Natural killer cell treated with Interleukin-12 subunit alpha and Interleukin-12 subunit beta and Interleukin-15 and Interleukin-18, amount 100 ng/mL, for 72 hours (primary cell): Measurements from ENCODE around the gene ITGA8. TPM values are rescaled to one million over a fixed set of nuclear protein-coding genes. Genes with fewer than 3 reads are reported as not detected.
"Not testable (repeated sequence)": the region's sequence is repeated elsewhere in the genome, so short reads cannot be mapped to it uniquely, and the experiment has no call there.

ENCODE experiments used
- ATAC-seq, 2 donors: fragments of 150-1000 bp; cut with Tn5 transposase in 1 of 2; sonication (Bioruptor Pico), chemical (Tn5 transposase) in 1 of 2; 2 replicates each; pipeline ENCODE4 v1.10.0; 2021
- DNase-seq: peaks from one replicate; pipeline ENCODE4 v3.0.0; 2022; ENCODE audit warnings: low spot score
- H3K27ac Mint-ChIP-seq, 2 donors: 1 replicate in 1 of 2; 2 replicates in 1 of 2; pipeline ENCODE4 v1.8.0; 2022; ENCODE audit warnings: mixed read lengths in 2 of 2, mild to moderate bottlenecking in 1 of 2, moderate library complexity in 1 of 2
- H3K27me3 Mint-ChIP-seq, 2 donors: 1 replicate in 1 of 2; 2 replicates in 1 of 2; pipeline ENCODE4 v1.8.0; 2022; ENCODE audit warnings: mixed read lengths in 2 of 2
- H3K36me3 Mint-ChIP-seq: one replicate; pipeline ENCODE4 v1.8.0; 2022; ENCODE audit warnings: mixed read lengths
- H3K4me1 Mint-ChIP-seq, 2 donors: 1 replicate in 1 of 2; 2 replicates in 1 of 2; pipeline ENCODE4 v1.8.0; 2022; ENCODE audit warnings: low read depth in 2 of 2, mixed read lengths in 2 of 2, mild to moderate bottlenecking in 1 of 2
- H3K4me3 Mint-ChIP-seq: one replicate; pipeline ENCODE4 v1.8.0; 2022; ENCODE audit warnings: mixed read lengths
- H3K9me3 Mint-ChIP-seq: 2 replicates; pipeline ENCODE4 v1.8.0; 2022; ENCODE audit warnings: mixed read lengths
- total RNA-seq, 2 donors: library from RNA; stranded (reverse); gene quantifications; one replicate each; pipeline ENCODE4 v1.2.3, GENCODE V29; 2022

ITGA8 gene
- total RNA-seq: not detected

DNA sequence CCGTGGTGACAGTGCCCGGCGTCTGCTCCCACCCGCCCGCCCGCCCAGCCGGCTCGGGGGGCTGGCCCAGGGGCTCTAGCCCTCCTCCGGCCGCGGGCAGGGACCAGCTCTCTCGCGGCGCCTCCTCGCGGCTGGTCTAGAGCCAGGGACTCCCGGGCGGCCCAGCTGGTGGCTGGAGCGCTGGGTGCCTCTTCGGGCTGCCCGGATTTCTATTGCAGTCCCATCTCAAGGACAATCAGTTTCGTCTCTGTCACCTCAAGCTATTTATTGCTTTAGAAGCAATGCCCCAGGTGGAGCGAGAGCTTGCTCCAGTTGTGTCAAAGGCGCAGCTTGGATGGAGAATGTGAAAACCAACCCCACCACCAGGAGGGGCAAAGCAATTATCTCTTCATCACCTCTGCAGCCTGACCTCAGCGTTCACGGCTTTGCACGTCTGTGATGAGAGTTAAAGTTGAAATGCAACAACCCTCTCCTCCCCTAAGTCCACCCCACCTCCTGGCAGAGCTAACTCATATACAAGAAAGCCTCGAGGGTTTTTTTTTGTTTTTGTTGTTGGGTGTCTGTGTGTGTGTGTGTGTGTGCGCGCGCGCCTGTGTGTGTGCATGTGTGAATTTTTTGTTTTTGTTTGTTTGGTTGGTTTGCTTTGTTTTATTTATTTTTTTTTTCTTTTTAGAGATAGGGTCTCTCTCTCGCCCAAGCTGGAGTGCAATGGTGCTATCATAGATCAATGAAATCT, at the start of gene ITGA8:
Gene ITGA8, minus strand, starts transcription at position 24 of the 736 bp plus-strand sequence. CDS start 151 bp downstream, outside the sequence.
- Mint-ChIP-seq H3K4me3 (no peak within 1 kb of the TSS), H3K27ac (no peak within 1 kb of the TSS), H3K9me3 (no peaks in the 10 kb centered on the region), H3K27me3 (peaks cover 27 to 33% of the 10 kb centered on the region in 2 donors), H3K36me3 (no peaks in the 10 kb centered on the region), H3K4me1 (no peaks in the 10 kb centered on the region)
- no peak for ATAC-seq
- DNase-seq: no peak

DNA sequence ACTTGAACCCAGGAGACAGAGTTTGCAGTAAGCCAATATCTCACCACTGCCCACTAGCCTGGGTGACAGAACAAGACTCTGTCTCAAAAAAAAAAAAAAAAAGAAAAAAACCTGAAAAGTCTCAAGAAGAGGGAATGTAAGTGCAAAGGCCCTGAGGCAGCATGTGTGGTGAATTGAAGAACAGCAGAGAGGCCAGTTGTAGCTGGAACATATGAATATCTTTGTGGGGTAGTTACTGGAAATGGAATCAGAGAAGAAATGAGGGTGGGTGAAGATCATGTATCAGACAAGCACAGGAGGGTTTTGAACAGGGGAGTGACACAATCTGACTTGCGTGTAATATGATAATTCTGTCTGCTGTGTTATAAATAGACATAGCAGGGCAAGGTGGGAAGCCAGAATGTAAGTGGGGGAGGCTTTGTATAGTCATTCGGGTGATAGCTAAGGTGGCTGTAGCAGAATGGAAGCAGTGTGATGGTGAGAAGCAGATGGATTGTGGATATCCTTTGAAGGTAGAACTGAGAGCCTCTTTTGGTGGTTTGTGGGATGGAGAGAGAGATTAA, 45.3 kb upstream of the ITGA8 start:
- DNase-seq: no peak
- peaks cover 0 to 2% of the 10 kb centered on the region in 2 donors for H3K27me3 Mint-ChIP-seq
- ATAC-seq: no peak
- H3K36me3 Mint-ChIP-seq: peaks cover 9% of the 10 kb centered on the region
- peaks cover 8% of the 10 kb centered on the region for H3K9me3 Mint-ChIP-seq
- no peak overlapping the region for H3K27ac Mint-ChIP-seq
- no peak overlapping the region for H3K4me3 Mint-ChIP-seq
- H3K4me1 Mint-ChIP-seq: peaks cover 6 to 10% of the 10 kb centered on the region in 2 donors

DNA sequence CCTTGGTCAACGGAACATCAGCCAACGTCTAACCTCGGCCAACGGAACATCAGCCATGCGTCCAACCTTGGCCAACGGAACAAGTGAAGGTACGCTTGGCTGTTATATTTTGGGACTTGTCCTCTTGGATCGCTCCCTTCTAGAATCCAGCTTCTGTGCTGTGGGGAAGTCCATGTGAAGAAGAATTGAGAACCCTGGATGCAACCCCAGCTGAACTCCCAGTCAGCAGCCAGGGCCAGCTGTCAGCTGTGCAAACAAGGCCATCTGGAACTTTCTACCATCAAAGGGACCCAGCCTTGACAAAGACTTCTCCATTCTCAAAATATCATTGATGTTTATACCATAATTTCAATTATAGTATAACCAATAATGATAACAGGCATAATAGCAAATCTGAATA, 43.3 kb upstream of the ITGA8 start:
- ATAC-seq: no peak
- DNase-seq: no peak
- H3K27ac Mint-ChIP-seq: no peak overlapping the region
- peaks cover 4% of the 10 kb centered on the region for H3K36me3 Mint-ChIP-seq
- H3K4me1 Mint-ChIP-seq: no peaks in the 10 kb centered on the region
- peaks cover 5 to 14% of the 10 kb centered on the region in 2 donors for H3K27me3 Mint-ChIP-seq
- no peak overlapping the region for H3K4me3 Mint-ChIP-seq
- peaks cover 8% of the 10 kb centered on the region for H3K9me3 Mint-ChIP-seq

DNA sequence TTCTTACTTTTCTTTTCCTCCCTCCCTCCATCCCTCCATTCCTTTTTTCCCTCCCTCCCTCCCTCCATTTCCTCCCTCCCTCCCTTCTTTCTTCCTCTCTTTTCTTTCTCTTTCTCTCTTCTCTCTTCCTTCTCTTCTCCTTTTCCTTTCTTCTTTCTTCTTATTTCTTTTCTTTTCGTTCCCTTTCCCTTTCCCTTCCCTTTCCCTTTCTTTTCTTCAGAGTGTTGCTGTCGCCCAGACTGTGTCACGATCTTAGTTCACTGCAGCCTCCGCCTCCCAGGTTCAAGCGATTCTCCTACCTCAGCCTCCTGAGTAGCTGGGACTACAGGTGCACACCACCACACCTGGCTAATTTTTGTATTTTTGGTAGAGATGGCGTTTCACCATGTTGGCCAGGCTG, 42.5 kb upstream of the ITGA8 start:
- not testable (repeated sequence) for ATAC-seq, H3K4me3 Mint-ChIP-seq, H3K36me3 Mint-ChIP-seq, H3K9me3 Mint-ChIP-seq, DNase-seq, H3K27ac Mint-ChIP-seq, H3K4me1 Mint-ChIP-seq
- peaks cover 5 to 14% of the 10 kb centered on the region in 2 donors for H3K27me3 Mint-ChIP-seq

DNA sequence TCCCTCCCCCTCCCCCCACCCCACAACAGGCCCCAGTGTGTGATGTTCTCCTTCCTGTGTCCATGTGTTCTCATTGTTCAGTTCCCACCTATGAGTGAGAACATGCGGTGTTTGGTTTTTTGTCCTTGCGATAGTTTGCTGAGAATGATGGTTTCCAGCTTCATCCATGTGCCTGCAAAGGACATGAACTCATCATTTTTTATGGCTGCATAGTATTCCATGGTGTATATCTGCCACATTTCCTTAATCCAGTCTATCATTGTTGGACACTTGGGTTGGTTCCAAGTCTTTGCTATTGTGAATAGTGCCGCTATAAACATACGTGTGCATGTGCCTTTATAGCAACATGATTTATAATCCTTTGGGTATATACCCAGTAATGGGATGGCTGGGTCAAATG, 41.5 kb upstream of the ITGA8 start:
- not testable (repeated sequence) for H3K27ac Mint-ChIP-seq, H3K4me1 Mint-ChIP-seq, H3K36me3 Mint-ChIP-seq, ATAC-seq, H3K4me3 Mint-ChIP-seq, DNase-seq, H3K9me3 Mint-ChIP-seq
- peaks cover 12 to 22% of the 10 kb centered on the region in 2 donors for H3K27me3 Mint-ChIP-seq

DNA sequence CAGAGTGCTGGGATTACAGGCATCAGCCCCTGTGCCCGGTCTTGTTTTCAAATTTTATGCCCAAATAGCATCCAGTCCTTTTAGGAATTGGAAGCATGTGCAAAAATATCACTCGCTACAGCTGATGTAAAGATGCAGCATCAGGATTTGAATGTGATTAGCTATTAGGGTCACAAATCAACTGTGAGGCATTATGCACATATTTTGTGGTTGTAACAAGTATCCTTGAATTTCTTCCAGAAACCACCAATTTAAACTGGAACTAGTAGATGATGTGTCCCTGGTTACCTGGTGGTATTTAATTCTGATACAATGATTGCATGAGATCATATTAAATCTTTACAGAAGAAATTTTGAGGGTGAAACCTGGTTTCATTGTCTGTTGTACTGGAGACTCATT, 41.0 kb upstream of the ITGA8 start:
- no peak overlapping the region for H3K4me3 Mint-ChIP-seq
- no peak for ATAC-seq
- H3K27me3 Mint-ChIP-seq: peaks cover 13 to 27% of the 10 kb centered on the region in 2 donors
- no peak for DNase-seq
- no peak overlapping the region for H3K27ac Mint-ChIP-seq
- no peaks in the 10 kb centered on the region for H3K4me1 Mint-ChIP-seq
- peaks cover 8% of the 10 kb centered on the region for H3K9me3 Mint-ChIP-seq
- H3K36me3 Mint-ChIP-seq: peaks cover 4% of the 10 kb centered on the region

DNA sequence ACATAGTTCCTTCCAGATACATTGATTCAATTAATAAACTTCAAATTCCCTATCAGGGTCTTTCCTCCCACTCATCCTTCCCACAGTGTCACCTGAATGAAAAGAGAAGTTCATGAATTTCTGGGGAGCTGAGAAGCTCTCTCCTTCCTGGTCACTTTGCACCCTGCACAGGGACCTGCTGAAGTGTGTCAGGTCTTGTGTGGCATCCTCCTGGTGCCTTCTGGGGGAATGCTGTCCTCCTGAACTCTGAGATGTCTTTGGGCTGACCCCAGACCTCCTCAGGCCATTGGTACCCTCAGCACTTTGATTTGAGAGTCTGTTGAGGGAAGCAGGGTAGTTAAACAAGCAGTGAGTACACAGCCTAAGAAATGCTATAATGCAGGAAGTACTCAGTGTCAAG, 39.5 kb upstream of the ITGA8 start:
- Mint-ChIP-seq H3K27ac (no peak overlapping the region), H3K36me3 (peaks cover 1% of the 10 kb centered on the region), H3K4me3 (no peak overlapping the region), H3K4me1 (no peaks in the 10 kb centered on the region), H3K9me3 (peaks cover under 1% of the 10 kb centered on the region), H3K27me3 (peaks cover 15 to 32% of the 10 kb centered on the region in 2 donors)
- peak in 1 of 2 donors; percentile 55 for ATAC-seq
- DNase-seq: no peak

DNA sequence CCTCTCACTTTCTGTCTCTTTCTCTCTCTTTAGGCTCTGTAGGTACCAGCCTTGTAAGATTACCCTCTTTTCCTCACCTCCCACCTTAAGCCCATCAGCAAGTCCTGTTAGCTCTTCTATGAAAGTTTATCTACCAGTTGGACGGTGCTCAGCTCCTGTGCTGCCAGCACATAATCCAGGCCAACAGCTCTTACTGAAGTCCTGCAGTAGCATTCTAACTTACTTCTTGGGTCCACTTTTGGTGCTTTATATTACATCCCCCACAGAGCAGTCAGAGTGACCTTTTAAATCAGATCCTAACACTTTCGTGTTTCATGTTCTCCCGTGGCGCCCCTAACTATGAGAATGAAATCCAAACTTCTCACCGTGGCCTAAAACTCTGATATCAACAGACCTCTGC, 38.9 kb upstream of the ITGA8 start:
- Mint-ChIP-seq H3K4me3 (no peak overlapping the region), H3K9me3 (no peaks in the 10 kb centered on the region), H3K27ac (no peak overlapping the region), H3K4me1 (no peaks in the 10 kb centered on the region), H3K27me3 (peaks cover 16 to 32% of the 10 kb centered on the region in 2 donors), H3K36me3 (no peaks in the 10 kb centered on the region)
- no peak for ATAC-seq
- no peak for DNase-seq

DNA sequence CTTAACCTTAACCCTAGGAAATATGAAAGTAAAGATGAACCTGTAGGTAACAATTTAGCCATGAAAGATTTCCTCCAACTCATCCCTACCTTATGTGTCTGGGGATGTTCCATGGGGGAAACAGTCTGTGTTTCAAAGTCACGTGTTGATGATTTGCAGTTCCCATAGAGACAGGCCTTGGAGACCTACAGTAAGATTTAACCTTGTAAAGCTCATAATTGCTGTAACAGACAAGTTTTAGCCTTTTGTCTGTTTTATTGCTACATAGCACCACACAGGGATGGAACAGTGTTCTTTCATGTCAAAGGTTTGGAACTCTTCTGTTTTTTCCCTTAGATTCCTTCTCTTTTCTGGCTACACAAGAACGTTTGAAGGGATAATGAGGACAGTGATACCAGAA, 35.2 kb upstream of the ITGA8 start:
- Mint-ChIP-seq H3K36me3 (no peaks in the 10 kb centered on the region), H3K4me3 (no peak overlapping the region), H3K27me3 (peaks cover 19 to 37% of the 10 kb centered on the region in 2 donors), H3K9me3 (no peaks in the 10 kb centered on the region), H3K4me1 (no peaks in the 10 kb centered on the region), H3K27ac (no peak overlapping the region)
- DNase-seq: no peak
- no peak for ATAC-seq

DNA sequence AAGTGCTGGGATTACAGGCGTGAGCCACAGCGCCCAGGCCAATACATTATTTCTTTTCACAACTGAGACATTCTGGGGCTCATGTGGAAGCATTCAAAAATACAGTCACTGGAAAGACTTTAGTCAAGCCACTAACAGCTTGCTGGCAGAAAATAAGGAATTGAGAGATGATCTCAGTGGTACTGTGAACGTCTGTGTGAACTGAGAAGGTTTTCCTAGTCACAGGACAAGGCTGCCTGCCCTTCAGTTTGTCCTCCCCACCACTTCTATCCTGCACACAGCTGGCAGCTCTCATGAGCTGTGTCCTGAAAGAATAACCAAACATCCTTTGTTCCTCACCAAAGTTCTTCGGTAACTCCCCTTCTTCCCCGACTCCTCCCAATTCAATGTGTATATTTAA, 31.3 kb upstream of the ITGA8 start:
- H3K4me3 Mint-ChIP-seq: no peak overlapping the region
- ATAC-seq (no peak), DNase-seq (no peak)
- H3K27me3 Mint-ChIP-seq: peaks cover 18 to 33% of the 10 kb centered on the region in 2 donors
- H3K27ac Mint-ChIP-seq: no peak overlapping the region
- H3K4me1 Mint-ChIP-seq: no peaks in the 10 kb centered on the region
- no peaks in the 10 kb centered on the region for H3K36me3 Mint-ChIP-seq
- no peaks in the 10 kb centered on the region for H3K9me3 Mint-ChIP-seq

DNA sequence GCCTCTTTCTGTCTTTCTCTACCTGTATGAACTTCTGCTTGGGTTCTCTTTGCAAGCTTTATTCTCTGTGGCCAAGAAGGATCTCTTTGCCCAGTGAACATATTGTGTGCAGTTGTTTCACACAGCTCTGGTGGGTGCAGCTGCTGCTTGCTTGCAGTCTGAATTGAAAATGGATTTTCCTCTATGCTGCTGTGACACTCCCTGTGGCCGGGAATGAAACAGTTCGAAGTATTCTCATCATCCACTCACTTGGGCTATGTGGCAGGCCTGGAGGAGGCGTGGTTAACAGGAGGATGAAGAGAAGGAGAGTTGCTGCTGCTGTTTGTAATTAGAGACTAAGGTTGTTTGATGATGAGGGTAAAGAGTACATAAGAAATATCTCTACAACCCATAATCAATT, 28.4 kb upstream of the ITGA8 start:
- no peak for ATAC-seq
- Mint-ChIP-seq H3K4me1 (no peaks in the 10 kb centered on the region), H3K27ac (no peak overlapping the region)

DNA sequence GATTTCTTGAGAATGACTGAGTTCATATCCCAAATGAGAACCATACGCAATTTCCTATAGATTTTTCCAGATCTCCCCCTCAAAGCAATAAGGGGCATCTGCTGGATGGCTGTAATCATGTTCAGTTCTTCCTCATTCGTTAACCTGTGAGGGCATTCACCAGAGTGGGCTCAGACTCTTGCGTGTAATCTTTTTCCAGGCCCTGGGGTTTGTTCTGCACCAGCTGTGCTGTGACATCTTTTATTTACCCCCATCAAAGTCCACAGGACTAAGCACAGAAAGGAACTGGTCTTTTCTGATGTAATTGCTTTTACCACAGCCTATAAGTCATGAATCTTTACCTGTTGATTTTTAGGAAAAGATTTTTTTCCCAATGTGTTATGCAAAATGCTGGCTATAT, 27.9 kb upstream of the ITGA8 start:
- Mint-ChIP-seq H3K4me3 (no peak overlapping the region), H3K36me3 (no peaks in the 10 kb centered on the region), H3K27ac (no peak overlapping the region), H3K4me1 (no peaks in the 10 kb centered on the region), H3K9me3 (no peaks in the 10 kb centered on the region), H3K27me3 (peaks cover 10 to 31% of the 10 kb centered on the region in 2 donors)
- ATAC-seq (no peak), DNase-seq (no peak)

More for the DNA sequence above, 28.4 kb upstream of the ITGA8 start:
- Mint-ChIP-seq H3K4me3 (no peak overlapping the region), H3K9me3 (no peaks in the 10 kb centered on the region), H3K36me3 (no peaks in the 10 kb centered on the region), H3K27me3 (peaks cover 15 to 31% of the 10 kb centered on the region in 2 donors)
- DNase-seq: no peak

DNA sequence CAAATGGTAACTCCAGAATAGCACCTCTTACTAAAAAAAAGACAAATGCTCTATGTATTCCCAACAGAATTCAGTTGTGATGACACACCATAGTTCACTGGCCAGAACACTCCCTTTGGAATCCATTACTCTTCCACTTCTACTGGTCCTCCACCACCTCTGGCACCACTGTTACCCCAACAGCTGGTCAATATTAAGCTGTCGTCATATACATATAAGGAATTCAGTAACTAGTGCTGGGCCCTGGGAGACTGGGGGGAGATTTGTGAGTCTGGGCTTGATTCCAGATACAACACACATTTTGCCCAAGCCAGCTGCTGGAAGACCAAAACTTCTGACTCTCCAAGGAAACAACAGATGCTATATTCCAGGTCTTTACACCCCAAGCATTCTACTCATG, 26.0 kb upstream of the ITGA8 start:
- Mint-ChIP-seq H3K36me3 (no peaks in the 10 kb centered on the region), H3K9me3 (no peaks in the 10 kb centered on the region), H3K27me3 (peaks cover 12 to 45% of the 10 kb centered on the region in 2 donors), H3K27ac (no peak overlapping the region), H3K4me3 (no peak overlapping the region), H3K4me1 (no peaks in the 10 kb centered on the region)
- ATAC-seq (no peak), DNase-seq (no peak)

DNA sequence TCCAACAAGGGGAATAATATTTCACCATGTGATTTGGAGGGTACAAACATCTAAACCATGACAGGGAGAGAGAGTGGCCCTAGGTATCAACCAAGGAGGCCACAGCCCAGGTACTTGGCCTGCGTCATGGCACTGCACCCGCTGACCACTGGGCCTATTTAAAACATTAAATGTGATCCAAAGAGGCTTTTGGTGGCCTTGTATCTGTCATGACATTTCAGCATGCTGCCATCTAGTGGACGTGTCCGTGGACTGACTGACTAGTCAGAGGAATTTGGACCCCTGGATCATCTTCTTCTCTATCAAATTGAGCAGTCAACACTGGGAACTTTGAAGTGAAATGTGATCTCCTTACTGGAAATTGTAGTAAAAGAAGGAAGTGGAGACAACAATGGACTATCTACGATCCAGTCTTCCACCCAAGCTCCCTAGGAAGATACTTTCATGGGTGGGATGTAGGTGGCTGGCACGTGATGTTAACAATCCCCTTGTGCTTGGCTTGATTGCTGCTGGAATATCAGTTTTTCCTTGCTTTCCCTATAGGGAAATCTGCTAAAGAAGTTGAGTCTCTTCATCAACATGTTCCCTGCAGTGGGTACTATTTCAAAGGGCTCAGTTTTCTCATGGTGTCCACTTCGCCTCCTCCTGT, 24.6 kb upstream of the ITGA8 start:
- no peak overlapping the region for H3K27ac Mint-ChIP-seq
- H3K4me3 Mint-ChIP-seq: no peak overlapping the region
- ATAC-seq (no peak), DNase-seq (no peak)
- H3K9me3 Mint-ChIP-seq: no peaks in the 10 kb centered on the region
- H3K4me1 Mint-ChIP-seq: no peaks in the 10 kb centered on the region
- H3K36me3 Mint-ChIP-seq: no peaks in the 10 kb centered on the region
- H3K27me3 Mint-ChIP-seq: peaks cover 11 to 34% of the 10 kb centered on the region in 2 donors
